H1 (cell line): Measurements from ENCODE around the gene KRT81. TPM values are rescaled to one million over a fixed set of nuclear protein-coding genes. Genes with fewer than 3 reads are reported as not detected.

Source experiments
- CTCF ChIA-PET: fragments of 300-600 bp; sonication (Branson Sonifier 250); formaldehyde crosslinking; loops from one replicate; lab custom pipeline; 2021; ENCODE audit not compliant: partially characterized antibody; lab: Charles Lee
- POLR2A ChIA-PET: fragments of 300-600 bp; sonication (Branson Sonifier 250); formaldehyde crosslinking; loops from one replicate; lab custom pipeline; 2021; ENCODE audit warnings: inconsistent platforms; ENCODE audit not compliant: partially characterized antibody; lab: Charles Lee
- DNase-seq, 2 experiments: peaks; one replicate each; pipeline versions ENCODE4 v3.0.0 to v3.0.0-alpha.2; 2010 to 2022; ENCODE audit warnings: low spot score in 2 of 2, low read depth in 1 of 2, mixed read lengths in 1 of 2
- FAIRE-seq: peaks from 2 replicates; lab custom pipeline; 2011; peaks lifted over from hg19 to GRCh38; lab: Jason Lieb, UNC
- H2AFZ ChIP-seq: 2 replicates; pipeline ENCODE4 v1.8.1; 2012; ENCODE audit warnings: low read length, inconsistent platforms
- H2AK5ac ChIP-seq: 2 replicates; pipeline ENCODE4 v1.6.1; 2013; ENCODE audit warnings: low read depth, low read length
- H2BK120ac ChIP-seq: replicated peaks from 2 replicates; pipeline ENCODE3; 2013; ENCODE audit warnings: low read depth, low read length, inconsistent platforms
- H2BK12ac ChIP-seq: 2 replicates; pipeline ENCODE4 v1.6.1; 2013; ENCODE audit warnings: low read depth, low read length
- H2BK15ac ChIP-seq: 2 replicates; pipeline ENCODE4 v1.6.1; 2013; ENCODE audit warnings: low read length
- H2BK20ac ChIP-seq: 2 replicates; pipeline ENCODE4 v1.6.1; 2013; ENCODE audit warnings: low read length
- H2BK5ac ChIP-seq: 2 replicates; pipeline ENCODE4 v1.6.1; 2013; ENCODE audit warnings: low read depth, low read length
- H3K14ac ChIP-seq: 2 replicates; pipeline ENCODE4 v1.6.1; 2013; ENCODE audit warnings: inconsistent platforms; ENCODE audit not compliant: insufficient read length
- H3K18ac ChIP-seq: 2 replicates; pipeline ENCODE4 v1.6.1; 2013; ENCODE audit warnings: low read length; ENCODE audit errors: extremely low read depth
- H3K23ac ChIP-seq: 2 replicates; pipeline ENCODE4 v1.6.1; 2013; ENCODE audit warnings: inconsistent platforms; ENCODE audit not compliant: insufficient read length
- H3K23me2 ChIP-seq: 2 replicates; pipeline ENCODE4 v1.6.1; 2013; ENCODE audit warnings: low read depth, low read length
- H3K27ac ChIP-seq: 2 replicates; pipeline ENCODE4 v1.6.1; 2011; ENCODE audit warnings: low read depth, low read length, inconsistent platforms
- H3K27me3 ChIP-seq, 4 experiments: replicated peaks in 1 of 4; 1 replicate in 1 of 4; 2 replicates in 3 of 4; pipeline versions ENCODE4 v1.6.1 to v1.8.1; 2011 to 2013; ENCODE audit warnings: low read length in 3 of 4, mild to moderate bottlenecking in 3 of 4, inconsistent platforms in 2 of 4, mixed read lengths in 2 of 4, moderate library complexity in 1 of 4; ENCODE audit not compliant: control insufficient read depth in 3 of 4, insufficient read depth in 3 of 4; ENCODE audit errors: extremely low read depth in 1 of 4
- H3K36me3 ChIP-seq, 4 experiments: 2 replicates each; pipeline versions ENCODE4 v1.6.1 to v1.8.1; 2011 to 2013; ENCODE audit warnings: mild to moderate bottlenecking in 4 of 4, low read length in 3 of 4, moderate library complexity in 2 of 4, control low read depth in 1 of 4, inconsistent platforms in 1 of 4; ENCODE audit not compliant: insufficient read depth in 4 of 4, control insufficient read depth in 2 of 4
- H3K4ac ChIP-seq: replicated peaks from 2 replicates; pipeline ENCODE3; 2013; ENCODE audit warnings: low read length, low read depth, mixed read lengths, inconsistent platforms; ENCODE audit not compliant: insufficient read length
- H3K4me1 ChIP-seq, 4 experiments: replicated peaks in 1 of 4; 1 replicate in 1 of 4; 2 replicates in 3 of 4; pipeline versions ENCODE4 v1.6.1 to v1.8.1; 2011 to 2013; ENCODE audit warnings: low read length in 3 of 4, inconsistent platforms in 2 of 4, mixed read lengths in 1 of 4; ENCODE audit not compliant: insufficient read depth in 4 of 4, control insufficient read depth in 3 of 4
- H3K4me2 ChIP-seq, 2 experiments: 2 replicates each; pipeline versions ENCODE4 v1.6.1 to v1.8.1; 2011 to 2013; ENCODE audit warnings: low read depth in 2 of 2, low read length in 2 of 2, control low read depth in 1 of 2, inconsistent platforms in 1 of 2, mild to moderate bottlenecking in 1 of 2; ENCODE audit not compliant: insufficient read depth in 1 of 2
- H3K4me3 ChIP-seq, 4 experiments: fragments of 200-600, 300-600 bp in 1 of 4; sonication (generic), shearing (Covaris generic), sonication (Bioruptor Twin) in 1 of 4; 2 replicates each; pipeline versions ENCODE4 v1.5.1 to v1.8.1; 2011 to 2016; ENCODE audit warnings: low read length in 4 of 4, low read depth in 3 of 4, control low read depth in 2 of 4, inconsistent platforms in 2 of 4, mild to moderate bottlenecking in 2 of 4, mixed read lengths in 1 of 4, moderate library complexity in 1 of 4; ENCODE audit not compliant: insufficient read depth in 2 of 4; ENCODE audit errors: extremely low read depth in 1 of 4
- H3K56ac ChIP-seq: replicated peaks from 2 replicates; pipeline ENCODE3; 2013; ENCODE audit warnings: low read depth, mild to moderate bottlenecking, mixed read lengths, low read length, inconsistent platforms; ENCODE audit not compliant: insufficient read length
- H3K79me1 ChIP-seq: 2 replicates; pipeline ENCODE4 v1.6.1; 2013; ENCODE audit warnings: low read depth, low read length, control low read depth
- H3K79me2 ChIP-seq, 2 experiments: 2 replicates each; pipeline versions ENCODE4 v1.6.1 to v1.8.1; 2012 to 2013; ENCODE audit warnings: low read length in 2 of 2, mild to moderate bottlenecking in 2 of 2, inconsistent platforms in 1 of 2; ENCODE audit not compliant: insufficient read depth in 2 of 2, control insufficient read depth in 1 of 2
- H3K9ac ChIP-seq, 4 experiments: replicated peaks in 1 of 4; 1 replicate in 1 of 4; 2 replicates in 3 of 4; pipeline versions ENCODE4 v1.6.1 to v1.8.1; 2011 to 2013; ENCODE audit warnings: low read depth in 3 of 4, low read length in 3 of 4, control low read depth in 2 of 4, mild to moderate bottlenecking in 2 of 4, moderate library complexity in 2 of 4, inconsistent platforms in 1 of 4; ENCODE audit errors: extremely low read depth in 1 of 4
- H3K9me3 ChIP-seq, 2 experiments: 2 replicates each; pipeline versions ENCODE4 v1.6.1 to v1.8.1; 2012 to 2013; ENCODE audit warnings: mild to moderate bottlenecking in 2 of 2, moderate library complexity in 2 of 2, control low read depth in 1 of 2, inconsistent platforms in 1 of 2, low read depth in 1 of 2, low read length in 1 of 2, mixed read lengths in 1 of 2; ENCODE audit not compliant: insufficient read depth in 2 of 2
- H4K20me1 ChIP-seq, 2 experiments: replicated peaks in 1 of 2; 2 replicates each; pipeline versions ENCODE3 to v1.8.1; 2011 to 2013; ENCODE audit warnings: inconsistent platforms in 2 of 2, low read length in 2 of 2, mild to moderate bottlenecking in 1 of 2; ENCODE audit not compliant: insufficient read depth in 2 of 2, control insufficient read depth in 1 of 2
- H4K5ac ChIP-seq: 2 replicates; pipeline ENCODE4 v1.6.1; 2013; ENCODE audit warnings: low read length, low read depth, mixed read lengths, inconsistent platforms; ENCODE audit not compliant: insufficient read length
- H4K8ac ChIP-seq: 2 replicates; pipeline ENCODE4 v1.8.0; 2013; ENCODE audit warnings: mild to moderate bottlenecking, moderate library complexity, low read length, inconsistent platforms; ENCODE audit not compliant: insufficient read depth; ENCODE audit errors: extremely low read depth
- H4K91ac ChIP-seq: replicated peaks from 2 replicates; pipeline ENCODE3; 2013; ENCODE audit warnings: low read length, mixed read lengths, inconsistent platforms; ENCODE audit not compliant: insufficient read length
- CBX5 ChIP-seq: fragments of 300-800, 300-1000 bp; sonication (generic); IDR thresholded peaks from 2 replicates; pipeline ENCODE4 v1.7.1; 2016; ENCODE audit warnings: antibody characterized with exemption, low read length, low read depth
- EZH2 ChIP-seq: fragments of 200-600 bp; sonication (generic); IDR thresholded peaks from 2 replicates; pipeline ENCODE4 v1.7.1; 2012; ENCODE audit warnings: low read depth, mild to moderate bottlenecking, moderate library complexity, low read length, inconsistent platforms; ENCODE audit not compliant: severe bottlenecking
- GTF2F1 ChIP-seq: IDR thresholded peaks from 2 replicates; pipeline ENCODE4 v1.6.1; 2012; ENCODE audit warnings: low read depth, low read length, improper control_type of control experiment, borderline replicate concordance
- NANOG ChIP-seq: IDR thresholded peaks from 2 replicates; pipeline ENCODE4 v1.6.1; 2011; ENCODE audit warnings: low read length, low read depth, mild to moderate bottlenecking, inconsistent platforms; ENCODE audit not compliant: insufficient read depth, poor library complexity, severe bottlenecking
- PHF8 ChIP-seq: fragments of 200-600 bp; sonication (generic); conservative IDR thresholded peaks from 2 replicates; pipeline ENCODE4 v1.7.1; 2012; ENCODE audit warnings: low read depth, mild to moderate bottlenecking, inconsistent platforms, low read length, moderate library complexity
- RNF2 ChIP-seq: fragments of 200-900, 300-1000 bp; sonication (generic); IDR thresholded peaks from 2 replicates; pipeline ENCODE4 v1.7.1; 2016; ENCODE audit warnings: borderline replicate concordance, low read depth, mild to moderate bottlenecking, antibody characterized with exemption, low read length; ENCODE audit not compliant: poor library complexity, severe bottlenecking; ENCODE audit errors: missing control alignments
- RXRA ChIP-seq: IDR thresholded peaks from 2 replicates; pipeline ENCODE4 v1.6.1; 2011; ENCODE audit warnings: low read depth, mild to moderate bottlenecking, low read length, moderate library complexity; ENCODE audit not compliant: insufficient read depth
- SP1 ChIP-seq: IDR thresholded peaks from 2 replicates; pipeline ENCODE4 v1.6.1; 2011; ENCODE audit warnings: low read depth, low read length
- SP2 ChIP-seq: IDR thresholded peaks from 2 replicates; pipeline ENCODE4 v1.6.1; 2012; ENCODE audit warnings: mild to moderate bottlenecking, low read length, inconsistent platforms
- TCF12 ChIP-seq: IDR thresholded peaks from 2 replicates; pipeline ENCODE4 v1.6.1; 2011; ENCODE audit warnings: low read depth, mild to moderate bottlenecking, low read length
- TEAD4 ChIP-seq: IDR thresholded peaks from 2 replicates; pipeline ENCODE4 v1.6.1; 2012; ENCODE audit warnings: low read depth, low read length, inconsistent platforms, mixed read lengths
- ZNF274 ChIP-seq: IDR thresholded peaks from 2 replicates; pipeline ENCODE4 v1.7.0; 2012; ENCODE audit warnings: low read length, borderline replicate concordance; ENCODE audit errors: extremely low read depth
- WGBS, 2 experiments: shearing (Covaris generic) in 1 of 2; methylation state at CpG; one replicate each; pipeline versions ENCODE4 v1.1.6 to v1.1.7; 2013 to 2015; ENCODE audit warnings: low lambda C conversion rate in 2 of 2, mixed read lengths in 2 of 2, inconsistent platforms in 1 of 2, low coverage in 1 of 2, missing lambda C conversion rate in 1 of 2; ENCODE audit not compliant: insufficient replicate concordance in 2 of 2, insufficient coverage in 1 of 2, insufficient read length in 1 of 2; ENCODE audit errors: extremely low coverage in 1 of 2, missing lambda C conversion rate in 1 of 2; 5-methylcytosine and 5-hydroxymethylcytosine counted together
- polyA plus RNA-seq, 7 experiments: library from polyadenylated mRNA; depleted of rRNA in 3 of 7; stranded (reverse) in 5 of 7; unstranded in 2 of 7; fragments of >200 nt in 5 of 7; fragments of 200-250 nt in 2 of 7; gene quantifications; 1 replicate in 5 of 7; 2 replicates in 1 of 7; 4 replicates in 1 of 7; pipeline versions ENCODE4 v1.2.1 to v1.2.3, GENCODE V29; 2011 to 2013; ENCODE audit warnings: missing spikeins in 2 of 7, mixed read lengths in 2 of 7
- total RNA-seq: library from RNA; stranded (reverse); fragmentation: NEBNext Ultra II Directional; extraction: Animal tissue kit (Norgen Biotek cat#: 25700); gene quantifications from 2 replicates; pipeline ENCODE4 v1.2.1, GENCODE V29; 2021
- TF ChIP-seq, protein P1 (sequence below): IDR thresholded peaks from 2 replicates; pipeline ENCODE4 v1.6.1; 2012; ENCODE audit warnings: inconsistent platforms

The KRT81 gene
- total and polyA plus RNA-seq, 2 of the 8 experiments (the other 6 are each of a cell fraction or from before 2014, with no cell fraction given): not detected

- H3K4me1 ChIP-seq: peaks cover 0 to 2% (median 0%) of the 10 kb centered on the region in 4 experiments; a peak in 1 of 7 replicates
- H2BK15ac ChIP-seq: no peak overlapping the region
- H3K56ac ChIP-seq: no peak overlapping the region
- H3K36me3 ChIP-seq: no peaks in the 10 kb centered on the region
- no peaks in the 10 kb centered on the region; a peak in 1 of 4 replicates for H3K9me3 ChIP-seq
- no peaks in the 10 kb centered on the region for H4K20me1 ChIP-seq
- POLR2A ChIA-PET: no interaction called here
- H2BK12ac ChIP-seq: no peak overlapping the region
- H3K18ac ChIP-seq: no peak overlapping the region
- no peak overlapping the region for H4K8ac ChIP-seq
- H3K79me2 ChIP-seq: no peaks in the 10 kb centered on the region
- H3K4ac ChIP-seq: no peak overlapping the region
- H3K23ac ChIP-seq: no peak overlapping the region
- H3K27me3 ChIP-seq: peaks cover 20 to 38% (median 27%) of the 10 kb centered on the region in 4 experiments
- H4K91ac ChIP-seq: no peak overlapping the region
- no peak overlapping the region for H3K27ac ChIP-seq
- H3K4me3 ChIP-seq: no peak overlapping the region
- H2AFZ ChIP-seq: no peak overlapping the region
- no peak overlapping the region for H4K5ac ChIP-seq
- CTCF ChIA-PET: interaction anchor here (0.5 to 13.1 kb wide), 32 partner anchors 12 to 669 kb away, joined by 3 to 353 read pairs (median 5); partner anchors contain the start of genes KRT7, KRT83, KRT84 and KRT86
- no peak for DNase-seq
- H3K79me1 ChIP-seq: no peaks in the 10 kb centered on the region
- H3K23me2 ChIP-seq: peaks cover 11% of the 10 kb centered on the region; the same call in 1 of the 2 replicates
- no peak overlapping the region for H3K14ac ChIP-seq
- H2BK20ac ChIP-seq: no peak overlapping the region
- H3K4me2 ChIP-seq: no peak overlapping the region
- FAIRE-seq: no peak
- no peak overlapping the region for H2BK5ac ChIP-seq
- H3K9ac ChIP-seq: no peak overlapping the region
- no peak overlapping the region for H2BK120ac ChIP-seq
- WGBS, 2 experiments: 61% methylated on average over 2 of the region's 4 CpGs; no CpG with 5 or more reads in 1 of the 2 experiments
- no peak overlapping the region for H2AK5ac ChIP-seq
- TF ChIP-seq ZNF274 (no peak), EZH2 (no peak), TCF12 (no peak), SP1 (no peak), RXRA (no peak), NANOG (no peak), RNF2 (no peak), CBX5 (no peak), TEAD4 (no peak), PHF8 (no peak), GTF2F1 (no peak), SP2 (no peak)
- TF ChIP-seq, protein P1, sequence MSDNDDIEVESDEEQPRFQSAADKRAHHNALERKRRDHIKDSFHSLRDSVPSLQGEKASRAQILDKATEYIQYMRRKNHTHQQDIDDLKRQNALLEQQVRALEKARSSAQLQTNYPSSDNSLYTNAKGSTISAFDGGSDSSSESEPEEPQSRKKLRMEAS: no peak
Observed at GRCh38 chr12:52312086-52312485, 20.8 kb upstream of the KRT81 start.
